Measurements from ENCODE around the gene METTL25B. TPM values are rescaled to one million over a fixed set of nuclear protein-coding genes. Genes with fewer than 3 reads are reported as not detected.

Gene METTL25B
- 10 to 100 TPM; 28.8 to 32.5 TPM for total RNA-seq

DNA sequence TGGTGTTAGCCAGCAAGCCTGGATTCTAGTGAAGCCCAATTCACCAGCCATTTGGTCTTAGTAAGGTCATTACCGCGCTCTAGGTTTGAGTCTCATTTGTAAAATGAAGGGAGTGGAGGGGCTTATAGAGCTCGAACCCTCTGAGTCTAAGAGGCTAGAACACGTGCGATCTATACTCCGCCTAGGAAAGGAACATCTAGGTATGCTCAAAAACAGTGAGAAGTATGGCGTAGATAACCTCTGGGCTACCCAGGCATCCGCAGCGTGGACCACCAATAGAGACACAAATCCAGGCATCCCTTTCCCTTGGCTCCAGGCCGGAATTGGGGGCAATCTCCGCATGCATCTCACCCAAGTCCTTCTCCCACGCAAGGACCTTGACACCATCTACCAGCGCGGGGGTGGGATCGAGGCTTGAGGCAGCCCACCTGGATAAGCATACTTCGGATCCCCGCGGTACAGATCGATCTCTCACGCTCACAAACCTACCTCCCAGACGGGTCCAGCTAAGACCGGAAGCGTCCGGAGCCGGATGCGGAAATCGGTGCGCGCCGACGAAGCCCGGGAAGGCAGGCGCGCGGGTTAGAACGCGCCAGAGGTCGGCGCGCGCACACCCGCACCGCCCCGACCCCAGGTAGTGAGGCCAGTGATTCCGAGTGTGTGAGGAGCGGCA lies at the start of gene METTL25B:
TSS of gene METTL25B (plus strand) at position 544 of the 673 bp plus-strand sequence. CDS start 636 bp downstream, outside the sequence.

DNA sequence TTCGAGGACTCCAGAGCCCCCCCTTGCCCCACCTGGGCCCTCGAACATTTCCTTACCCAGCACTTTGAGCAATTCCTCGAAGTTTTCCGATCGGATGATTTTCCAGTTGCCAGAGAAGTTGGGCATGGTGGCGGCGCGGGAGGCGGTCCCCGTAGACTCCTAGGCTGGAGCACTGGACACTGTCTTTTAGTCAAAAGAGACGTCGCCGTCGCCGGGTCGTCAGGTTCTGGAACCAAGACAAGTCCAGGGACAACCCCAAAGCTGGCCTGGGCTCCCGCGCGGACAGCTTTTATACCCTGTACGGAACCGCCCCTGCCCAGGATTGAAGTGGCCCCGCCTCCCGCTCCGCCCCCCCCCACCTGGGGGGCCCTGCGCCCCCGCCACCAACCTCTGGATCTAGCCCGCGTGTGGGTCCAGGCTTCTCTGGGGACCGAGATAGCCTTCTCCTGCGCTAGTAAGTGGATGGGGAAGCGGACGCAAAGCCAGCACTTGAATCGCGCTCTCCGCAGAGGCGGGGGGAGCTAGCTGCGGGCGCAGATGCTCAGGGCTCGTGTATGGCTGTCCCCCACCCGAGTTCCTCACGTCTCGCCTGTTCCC lies 22.9 kb upstream of the METTL25B start, which contains the start of gene CRABP2:
TSS of gene CRABP2 (minus strand) at position 263 of the 597 bp plus-strand sequence. CDS start at position 126, 137 bp downstream.

DNA sequence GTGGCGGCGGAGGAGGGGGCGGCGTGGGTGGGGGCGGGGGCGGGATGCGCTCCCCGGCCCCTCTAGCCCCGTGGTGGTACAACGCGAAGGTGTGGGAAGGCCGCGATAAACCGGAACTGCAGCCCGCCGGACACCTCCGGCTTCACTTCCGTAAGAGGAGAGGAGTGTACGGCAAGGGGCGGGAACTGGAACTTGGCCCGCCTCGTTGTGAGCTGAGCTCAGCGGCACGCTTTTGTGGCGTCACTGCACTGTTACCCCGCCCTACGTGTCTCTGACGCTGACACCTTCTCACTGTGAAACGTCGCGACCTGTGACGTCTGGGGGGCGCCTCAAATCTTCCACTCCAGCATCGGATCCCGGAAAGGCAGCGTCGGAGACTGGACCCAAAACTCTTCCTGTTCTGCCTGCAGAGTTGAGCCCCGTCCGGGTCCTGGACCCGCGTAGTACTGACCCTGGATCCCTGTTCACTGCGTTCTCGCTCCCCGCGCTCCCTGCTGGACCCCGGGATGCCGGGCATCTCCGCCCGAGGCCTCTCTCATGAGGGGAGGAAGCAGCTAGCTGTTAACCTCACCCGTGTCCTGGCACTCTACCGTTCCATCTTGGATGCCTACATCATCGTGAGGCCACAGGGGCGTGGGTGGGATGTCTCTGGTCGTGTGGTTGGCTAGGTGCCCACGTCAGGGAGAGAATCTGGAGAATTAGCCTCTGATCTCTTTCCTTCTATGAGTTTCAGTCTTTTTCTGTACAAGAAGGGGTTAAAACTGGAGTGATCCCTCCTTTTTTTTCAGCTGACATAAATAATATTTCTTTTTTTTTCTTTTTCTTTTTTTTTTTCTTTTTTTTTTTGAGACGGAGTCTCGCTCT lies 562 bp downstream of the METTL25B start, which contains the start of gene ISG20L2:
TSS of gene ISG20L2 (minus strand) at position 168 of the 864 bp plus-strand sequence. CDS start 1,114 bp downstream, outside the sequence.

DNA sequence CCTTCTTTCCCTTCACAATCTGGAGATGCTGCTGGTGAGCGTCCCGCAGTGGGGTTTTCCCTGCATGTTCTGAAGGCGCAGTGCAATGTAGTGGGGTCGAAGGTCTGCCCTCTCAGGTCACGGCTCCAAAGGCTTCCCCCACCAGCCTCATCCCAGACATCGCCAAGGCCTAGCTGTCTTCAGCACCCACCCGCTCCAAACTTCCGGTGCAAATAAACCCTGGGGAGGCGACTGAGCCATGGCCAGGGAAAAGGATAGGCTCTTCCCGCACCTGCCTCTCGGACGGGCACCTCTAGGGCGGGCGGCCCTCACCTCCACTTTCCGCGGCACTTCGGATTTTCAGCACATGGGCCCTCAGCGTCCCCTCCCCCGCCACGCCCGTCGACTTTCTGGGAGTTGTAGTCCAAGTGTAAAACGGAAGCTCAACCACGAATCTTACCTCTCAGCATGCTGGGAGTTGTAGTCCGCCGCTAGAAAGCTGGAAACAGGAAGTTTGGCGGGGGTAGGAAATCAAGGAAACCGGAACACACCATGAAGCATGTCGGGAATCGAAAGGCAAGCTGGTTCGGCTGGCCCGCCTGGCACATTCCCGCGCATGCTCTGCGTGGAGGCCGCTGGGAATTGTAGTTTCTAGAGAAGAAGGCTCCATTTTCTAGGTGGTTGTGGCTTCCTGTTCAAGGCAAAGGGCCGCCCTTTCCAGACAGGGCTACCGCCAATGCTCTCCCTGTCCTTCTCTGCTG lies 12.6 kb downstream of the METTL25B start, which contains the start of gene MRPL24:
TSS of gene MRPL24 (minus strand) at position 348 of the 740 bp plus-strand sequence. CDS start 2,384 bp downstream, outside the sequence.

DNA sequence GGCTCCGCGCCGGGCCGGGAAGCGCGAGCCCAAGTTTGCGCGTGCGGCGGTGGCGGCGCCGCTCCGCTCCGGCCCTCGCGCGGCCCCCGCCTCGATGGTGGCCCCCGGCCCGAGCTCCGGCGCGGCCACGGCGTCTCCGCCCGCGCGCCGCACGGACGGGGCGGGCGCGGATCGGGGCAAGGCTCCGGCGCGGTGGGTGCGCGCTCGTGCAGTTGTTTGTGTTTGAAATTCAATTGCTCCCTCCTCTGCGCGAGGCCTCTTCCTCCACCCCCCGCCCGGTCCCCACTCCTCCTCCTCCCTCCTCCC lies 23.1 kb downstream of the METTL25B start, which contains the start of gene HDGF:
TSS of gene HDGF (minus strand) at position 225 of the 306 bp plus-strand sequence. CDS start 246 bp downstream, outside the sequence.

DNA sequence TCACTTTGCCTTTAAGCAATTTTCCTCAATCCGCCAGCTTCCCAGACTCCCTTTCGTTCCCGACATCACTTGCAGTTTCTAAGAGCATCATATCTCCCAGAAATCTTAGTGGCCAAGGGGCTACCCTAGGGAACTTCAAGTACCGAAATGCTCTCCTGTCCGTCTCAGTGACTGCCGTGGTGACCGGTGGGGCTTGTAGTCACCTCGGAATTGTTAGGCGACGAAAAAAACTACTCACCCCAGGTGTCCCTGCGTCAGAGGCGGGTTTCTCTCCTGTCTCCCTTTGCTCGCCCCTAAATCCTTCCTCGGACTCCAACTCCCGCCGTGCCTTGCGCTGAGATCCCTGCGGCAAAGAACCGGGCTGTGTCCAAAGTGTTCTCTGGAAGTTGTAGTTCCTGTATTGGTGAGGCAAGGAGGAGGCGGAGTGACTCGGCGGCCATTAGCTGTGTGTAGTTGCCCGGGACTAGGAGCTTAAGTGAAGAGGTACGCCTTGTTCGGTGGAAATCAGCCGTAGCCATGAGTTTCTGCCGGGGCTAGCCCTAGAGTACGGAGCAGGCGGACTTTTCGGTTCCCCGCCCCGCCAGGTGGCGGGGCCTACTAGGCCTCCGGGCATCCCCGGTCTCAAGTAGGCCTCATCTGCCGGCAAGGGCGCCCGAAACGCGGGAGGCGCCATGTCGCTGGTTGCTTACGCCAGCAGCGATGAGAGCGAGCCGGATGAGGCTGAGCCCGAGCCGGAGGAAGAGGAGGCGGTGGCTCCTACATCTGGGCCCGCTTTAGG lies 39.0 kb downstream of the METTL25B start, which contains the start of gene PRCC:
TSS of gene PRCC (plus strand) at position 435 of the 778 bp plus-strand sequence. CDS start at position 672, 237 bp downstream.

Other genes with a start within 250 kb of the METTL25B start
- 10 to 100 TPM; 43.2 to 48.4 TPM for gene MEF2D, start 227.7 kb upstream of the METTL25B start, total RNA-seq
- 10 to 100 TPM; 24.6 to 24.9 TPM for gene IQGAP3, start 155.9 kb upstream of the METTL25B start, total RNA-seq
- gene TTC24, start 148.7 kb upstream of the METTL25B start, total RNA-seq: 1 to 10 TPM; 1.9 to 3.1 TPM
- 10 to 100 TPM; 45.3 to 47.4 TPM for gene NAXE, start 136.7 kb upstream of the METTL25B start, total RNA-seq
- gene GPATCH4, start 127.0 kb upstream of the METTL25B start, total RNA-seq: 10 to 100 TPM; 27.1 to 29.2 TPM
- under 1 TPM in 1 of 2 experiments, not detected in 1; 0.24 TPM for gene HAPLN2, start 109.1 kb upstream of the METTL25B start, total RNA-seq
- gene BCAN, start 86.4 kb upstream of the METTL25B start, total RNA-seq: not detected
- gene NES, start 51.1 kb upstream of the METTL25B start, total RNA-seq: not detected
- gene CRABP2, start 22.9 kb upstream of the METTL25B start, total RNA-seq: under 1 TPM; 0.48 to 0.71 TPM
- 10 to 100 TPM; 38.2 to 38.3 TPM for gene ISG20L2, start 297 bp downstream of the METTL25B start, total RNA-seq
- 10 to 100 TPM; 37.3 to 44.1 TPM for gene MRPL24, start 12.6 kb downstream of the METTL25B start, total RNA-seq
- gene HDGF, start 23.2 kb downstream of the METTL25B start, total RNA-seq: 100 to 1,000 TPM; 182 to 185 TPM
- 10 to 100 TPM; 58.1 to 64.1 TPM for gene PRCC, start 39.1 kb downstream of the METTL25B start, total RNA-seq
- 10 to 100 TPM; 75.8 to 81.8 TPM for gene SH2D2A, start 88.4 kb downstream of the METTL25B start, total RNA-seq
- under 1 TPM; 0.05 to 0.08 TPM for gene INSRR, start 130.6 kb downstream of the METTL25B start, total RNA-seq
- 1 to 10 TPM; 2.2 to 2.4 TPM for gene NTRK1, start 132.4 kb downstream of the METTL25B start, total RNA-seq
- under 1 TPM; 0.28 to 0.31 TPM for gene PEAR1, start 165.2 kb downstream of the METTL25B start, total RNA-seq
- not detected for gene LRRC71, start 192.2 kb downstream of the METTL25B start, total RNA-seq

Measured in activated naive CD4-positive, alpha-beta T cell treated with anti-CD3 and anti-CD28 coated beads, Interleukin-2, amount 10 ng/mL, durations not matched to agents 5 hours and 36 hours (primary cell).